Stimulated activated CD8-positive, alpha-beta memory T cell treated with anti-CD3 and anti-CD28 coated beads, Interleukin-15, amount 100 ng/mL, for 1 hour (primary cell): Measurements from ENCODE around the gene SYT2.

Experiments used
- DNase-seq: peaks from one replicate; pipeline ENCODE4 v3.0.0-alpha.2; 2020; ENCODE audit warnings: low read depth

Gene SYT2

DNA sequence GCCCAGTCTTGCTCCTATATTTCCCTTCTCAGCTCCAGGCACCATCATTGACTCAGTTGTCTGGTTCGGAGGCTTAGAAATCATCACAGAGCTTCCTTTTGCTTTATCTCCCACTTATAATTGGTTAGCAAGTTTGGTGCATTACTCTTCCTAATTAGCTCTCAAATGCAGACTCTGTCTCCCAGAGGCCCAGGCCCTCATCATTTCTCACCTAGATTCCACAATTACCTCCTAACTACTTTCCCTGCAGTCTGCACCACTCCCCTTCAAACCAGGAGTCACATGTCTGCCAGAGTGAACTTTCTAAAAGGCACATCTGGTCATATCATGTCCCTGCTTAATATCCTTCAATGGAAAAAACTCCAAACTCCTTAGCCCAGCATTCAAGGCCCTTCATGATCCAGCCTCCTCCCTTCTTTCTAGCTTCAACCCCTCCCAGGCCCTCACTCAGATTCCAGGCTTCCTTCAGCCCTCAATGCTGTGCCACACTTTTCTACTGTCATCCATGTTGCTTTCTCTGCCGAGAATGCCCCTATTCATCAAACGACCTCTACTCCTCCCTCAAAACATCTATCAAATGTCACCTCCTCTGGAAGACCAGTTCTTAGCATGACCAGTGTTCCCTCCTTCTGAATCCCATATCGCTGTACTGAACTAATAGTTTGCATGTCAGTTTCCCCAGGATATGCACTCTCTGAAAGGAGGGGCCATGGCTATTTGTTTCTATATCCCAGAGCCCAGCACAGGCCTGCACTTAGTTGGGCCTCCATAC lies 30.7 kb downstream of the SYT2 start:
- DNase-seq = no peak

DNA sequence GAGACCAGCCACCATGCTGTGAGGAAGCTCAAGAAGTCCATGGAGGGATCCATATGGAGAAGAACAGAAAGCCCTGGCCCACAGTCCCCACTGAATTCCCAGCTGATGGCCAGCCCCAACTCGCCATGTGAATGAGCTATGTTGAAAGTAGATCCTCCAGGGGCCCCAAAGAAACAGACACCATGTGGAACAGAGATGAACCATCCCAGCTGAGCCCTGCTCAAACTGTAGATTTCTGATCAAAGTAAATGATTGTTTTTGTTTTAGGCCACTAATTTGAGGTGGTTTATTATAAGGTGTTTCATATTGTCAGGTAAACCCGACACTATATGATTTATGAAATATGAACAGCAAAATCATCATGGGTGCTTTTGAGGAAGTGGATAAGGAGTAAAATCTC lies 32.8 kb downstream of the SYT2 start:
- DNase-seq = no peak

DNA sequence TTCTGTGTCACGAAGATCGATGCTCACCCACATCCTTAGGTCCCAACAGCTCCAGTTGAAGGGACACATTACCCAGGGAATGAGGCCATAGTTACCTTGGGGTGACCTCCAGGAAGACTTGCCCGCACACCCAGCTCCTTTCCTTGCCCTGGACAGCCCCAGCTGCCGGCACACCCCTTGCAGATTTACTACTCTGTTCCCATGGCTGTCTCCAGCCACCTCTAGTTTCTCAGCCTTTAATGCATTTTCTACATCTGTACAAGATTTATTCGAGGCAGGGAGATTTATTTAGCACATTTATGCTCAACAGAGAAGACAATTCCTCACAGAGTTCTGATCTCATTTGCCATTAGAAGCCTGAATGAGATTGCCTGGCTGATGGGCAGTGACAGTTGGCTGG lies 36.7 kb downstream of the SYT2 start:
- no peak for DNase-seq

DNA sequence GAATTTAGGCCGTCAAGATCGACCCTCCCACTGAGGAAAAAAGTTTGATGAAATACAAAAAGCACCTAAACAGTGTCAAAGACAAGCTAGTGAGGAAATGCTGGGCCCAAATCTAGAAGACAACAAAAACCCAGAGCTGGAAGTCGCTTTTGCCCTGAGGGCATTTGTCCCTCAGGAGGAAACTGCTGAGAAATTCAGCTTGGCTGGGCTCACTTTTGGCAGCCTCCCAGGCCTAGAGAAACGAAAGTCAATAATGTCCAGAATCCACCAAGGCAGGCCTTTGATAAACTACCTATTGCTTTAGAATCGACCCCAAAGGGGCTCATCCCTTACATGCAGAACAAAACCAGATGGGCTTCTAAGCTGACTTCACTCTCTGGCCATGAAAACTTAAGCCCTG lies 38.9 kb downstream of the SYT2 start:
- no peak for DNase-seq

GRCh38 chr1:202665417-202665816 lies 44.8 kb downstream of the SYT2 start:
- no peak for DNase-seq

DNA sequence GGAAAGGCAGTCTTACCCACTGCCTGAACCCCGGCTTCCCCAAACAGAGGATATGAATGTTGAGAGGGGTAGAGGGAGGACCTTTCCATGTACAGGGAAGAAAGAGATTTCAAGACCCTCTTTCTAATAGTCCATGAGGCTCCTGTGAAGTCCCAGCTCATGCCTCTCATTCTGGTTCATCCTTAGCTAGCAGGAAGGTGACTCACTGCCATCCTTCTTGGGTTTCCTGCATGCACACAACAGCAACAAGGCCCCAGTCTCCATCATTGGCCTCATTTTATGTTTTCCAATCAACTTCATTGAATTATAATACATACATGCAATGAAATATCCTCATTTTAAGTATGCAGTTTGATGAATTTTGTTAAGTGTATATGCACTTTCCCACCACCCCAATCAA lies 46.2 kb downstream of the SYT2 start:
- no peak for DNase-seq

DNA sequence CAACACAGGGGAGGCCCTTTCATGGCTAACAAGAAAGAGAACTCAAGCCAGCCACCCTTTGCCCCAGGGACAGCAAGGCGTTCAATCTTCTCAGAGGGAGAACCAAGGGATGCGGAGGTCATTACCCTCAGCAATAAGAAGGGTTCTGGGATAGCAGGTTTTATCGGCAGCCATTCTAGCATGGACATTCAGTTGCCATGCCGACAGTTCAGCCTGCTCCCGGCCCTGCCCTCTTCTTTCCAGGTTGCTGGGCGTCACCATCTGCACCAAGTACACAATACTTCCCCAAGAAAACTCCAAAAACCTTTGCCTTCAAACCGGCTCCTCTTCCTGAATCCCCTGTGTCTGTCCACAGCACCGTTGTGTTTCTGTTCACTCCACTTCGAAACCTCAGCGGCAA lies 47.1 kb downstream of the SYT2 start:
- DNase-seq = no peak

DNA sequence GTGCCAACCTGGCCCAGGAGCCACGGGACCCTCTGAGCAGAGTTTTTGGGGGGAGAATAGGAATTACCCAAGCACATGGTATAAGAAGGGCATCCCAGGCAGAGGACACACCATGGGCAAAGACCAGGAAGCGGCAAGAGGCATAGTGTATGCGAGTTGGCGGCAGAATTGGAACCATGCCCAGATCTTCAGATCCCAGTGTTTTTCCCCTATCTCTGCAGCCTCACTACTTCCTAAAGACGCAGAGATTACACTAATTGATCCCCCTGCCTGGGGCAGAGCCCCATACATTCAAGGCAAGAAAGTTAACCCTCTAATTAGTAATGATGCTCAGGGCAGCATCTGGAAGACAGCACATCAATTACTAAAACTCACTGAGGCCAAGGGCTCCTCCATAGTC lies 48.2 kb downstream of the SYT2 start:
- no peak for DNase-seq

DNA sequence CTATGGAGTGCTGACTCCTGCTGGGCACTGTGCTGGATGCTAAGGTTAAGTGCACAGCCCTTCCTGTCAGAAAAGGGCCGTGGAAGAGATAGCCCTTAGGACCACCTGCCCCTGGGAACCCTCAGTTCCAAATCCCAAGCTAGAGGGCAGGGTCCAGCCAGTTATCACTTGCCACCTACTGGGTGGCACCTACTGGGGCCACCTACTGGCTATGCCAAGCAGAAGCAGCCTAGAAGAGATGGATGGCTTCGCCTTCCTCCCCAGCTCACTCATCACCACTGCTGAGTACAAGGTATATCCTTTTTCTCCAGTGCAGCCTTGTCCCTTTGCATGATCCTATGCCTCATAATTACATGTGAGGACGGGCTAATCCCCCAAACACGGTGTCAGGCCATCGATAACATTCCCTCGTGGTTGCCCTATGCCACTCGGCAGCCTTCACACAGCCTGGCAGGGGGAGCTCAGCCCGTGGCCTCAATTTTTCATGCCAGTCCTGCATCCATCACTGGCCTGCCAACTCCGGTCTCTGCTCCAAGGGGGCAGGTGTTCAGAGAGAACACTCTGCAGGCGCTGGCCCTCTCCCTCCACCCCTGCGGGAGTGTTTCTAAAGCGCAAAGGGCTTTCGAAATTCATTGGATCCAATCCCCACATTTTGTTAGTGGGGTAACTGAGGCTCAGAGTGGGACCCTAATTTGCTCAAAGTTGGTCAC lies 49.0 kb downstream of the SYT2 start:
- DNase-seq = no peak

DNA sequence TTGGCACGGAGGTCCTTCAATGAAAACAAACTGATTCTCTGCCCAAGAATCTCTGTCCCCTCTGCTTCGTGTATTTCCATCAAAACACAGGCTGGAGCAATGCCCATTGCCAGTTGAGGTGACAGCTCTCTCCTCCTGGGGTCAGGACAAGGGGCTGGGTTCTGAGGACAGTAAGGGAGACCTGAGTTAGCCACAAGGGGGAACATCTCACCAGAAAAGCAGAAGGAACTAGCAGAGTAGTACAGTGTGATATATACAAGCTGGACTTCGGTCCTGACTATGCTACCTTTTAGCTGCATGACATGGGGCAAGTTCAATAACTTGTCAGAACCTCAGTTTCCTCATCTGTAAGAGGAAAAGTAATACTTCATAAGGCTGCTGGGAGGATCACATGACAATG lies 50.3 kb downstream of the SYT2 start:
- DNase-seq = no peak

DNA sequence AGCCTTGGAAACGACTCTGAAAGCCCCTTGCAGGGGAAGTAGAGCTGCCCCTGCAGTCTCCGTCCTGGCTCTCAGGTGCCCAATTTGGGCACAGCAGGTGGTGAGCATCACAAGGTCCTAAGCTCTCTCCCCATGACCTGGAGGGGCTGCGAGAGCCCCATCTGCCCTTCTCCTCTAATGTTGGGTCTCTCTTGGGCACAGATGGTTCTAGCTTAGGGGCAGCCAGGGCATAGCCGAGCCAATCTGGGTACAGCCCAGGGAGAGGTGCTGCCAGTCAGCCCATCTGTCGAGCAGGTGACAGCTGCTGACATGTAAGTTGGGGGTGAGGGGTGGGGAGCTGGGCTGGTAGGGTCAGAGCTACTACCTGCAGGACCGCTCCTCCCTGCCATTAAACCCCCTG lies 50.7 kb downstream of the SYT2 start:
- DNase-seq = no peak

DNA sequence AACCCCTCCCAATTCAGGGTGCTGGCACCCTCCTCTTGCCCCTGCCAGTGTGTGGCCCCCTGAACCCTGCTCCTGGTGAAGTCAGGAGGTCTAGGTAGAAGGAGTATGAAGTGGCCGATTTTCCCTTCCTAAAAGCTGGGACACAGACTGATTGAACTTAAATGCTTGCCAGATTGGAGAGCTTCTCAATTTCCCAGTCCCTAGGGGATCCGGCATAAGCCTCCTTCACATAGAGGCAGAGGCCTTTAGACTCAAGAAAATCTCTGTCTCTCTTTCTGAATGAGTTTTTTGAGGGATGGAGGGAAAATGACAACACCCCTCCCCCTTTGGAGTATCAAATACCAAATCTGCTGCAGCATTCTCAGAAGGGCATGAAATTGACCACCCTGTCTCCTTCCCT lies 51.5 kb downstream of the SYT2 start:
- no peak for DNase-seq

DNA sequence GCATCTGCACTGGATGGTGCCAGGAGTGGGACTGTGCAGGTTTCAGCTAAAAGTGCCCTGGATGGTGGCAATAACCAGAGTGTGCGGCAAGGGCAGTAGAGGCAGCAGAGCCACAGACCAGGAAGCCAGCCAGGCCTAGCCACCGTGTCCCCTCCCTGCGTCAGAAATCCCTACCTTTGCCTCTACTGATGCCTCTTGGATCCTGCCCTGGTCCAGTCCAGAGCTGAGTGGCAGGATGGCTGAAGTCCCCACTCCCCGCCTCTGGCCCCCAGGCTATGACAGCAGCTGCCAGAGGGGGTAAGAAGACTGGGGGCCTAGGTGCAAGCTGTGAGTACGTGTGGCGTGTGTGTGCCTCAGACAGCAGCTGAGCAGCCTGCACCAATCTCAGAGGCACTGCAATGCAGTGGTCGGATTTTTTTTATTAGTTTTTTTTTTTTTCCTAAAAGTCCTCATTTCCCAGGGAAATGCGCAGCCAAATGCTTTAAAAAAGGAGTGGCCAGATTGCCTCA lies 51.9 kb downstream of the SYT2 start:
- no peak for DNase-seq

DNA sequence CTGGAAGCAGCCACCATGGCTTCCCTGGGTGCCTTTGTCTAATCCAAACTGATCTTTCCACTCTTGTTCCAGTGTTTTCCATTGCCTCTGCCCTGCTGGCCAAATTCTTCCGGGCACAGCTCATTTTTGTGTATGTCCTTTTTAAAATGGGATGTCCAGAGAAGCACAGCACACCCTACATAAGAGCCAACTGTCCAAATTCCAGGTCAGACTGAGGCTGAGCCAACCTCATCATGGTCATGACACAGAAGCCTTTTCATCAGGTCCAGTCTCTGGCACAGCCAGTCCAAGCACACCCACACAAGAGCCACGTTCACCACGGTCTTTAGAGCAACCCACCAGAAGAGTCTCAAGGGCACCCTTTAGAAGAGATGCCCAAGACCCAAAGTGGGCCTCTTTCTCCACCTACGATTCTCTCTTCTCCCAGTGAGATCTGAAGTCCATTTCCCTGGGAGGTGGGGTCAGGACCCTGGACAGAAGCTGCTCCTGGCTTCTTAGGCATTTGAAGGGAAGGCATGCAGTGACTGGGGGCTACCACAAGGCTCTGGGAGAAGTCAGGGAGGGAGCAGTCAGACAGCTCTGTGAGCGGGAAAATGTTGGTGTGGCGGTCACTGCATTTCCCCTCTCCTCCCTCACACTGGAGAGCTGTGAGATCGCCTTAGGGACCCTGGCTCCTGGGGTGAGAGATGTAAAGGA lies 53.2 kb downstream of the SYT2 start:
- no peak for DNase-seq

DNA sequence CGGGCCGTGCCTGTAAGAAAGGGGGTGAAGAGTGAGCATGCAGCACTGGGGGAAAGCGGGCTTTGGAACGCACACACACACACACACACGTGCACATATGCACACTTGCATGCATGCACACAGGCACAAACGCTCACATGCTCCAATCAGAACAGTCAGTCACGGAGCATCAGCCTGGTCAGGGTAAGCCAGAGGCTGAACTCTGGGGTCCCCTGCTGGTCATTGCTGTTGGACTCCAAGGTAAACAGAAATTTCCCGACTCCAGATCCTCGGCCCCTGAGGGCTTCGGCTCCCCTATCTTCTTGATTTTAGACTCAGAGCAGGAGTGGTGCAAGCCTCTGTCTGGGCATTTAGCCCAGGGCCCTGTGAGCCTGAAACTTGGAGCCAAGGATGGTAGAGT lies 54.2 kb downstream of the SYT2 start:
- no peak for DNase-seq

GRCh38 chr1:202654079-202654478 lies 56.2 kb downstream of the SYT2 start:
- no peak for DNase-seq

DNA sequence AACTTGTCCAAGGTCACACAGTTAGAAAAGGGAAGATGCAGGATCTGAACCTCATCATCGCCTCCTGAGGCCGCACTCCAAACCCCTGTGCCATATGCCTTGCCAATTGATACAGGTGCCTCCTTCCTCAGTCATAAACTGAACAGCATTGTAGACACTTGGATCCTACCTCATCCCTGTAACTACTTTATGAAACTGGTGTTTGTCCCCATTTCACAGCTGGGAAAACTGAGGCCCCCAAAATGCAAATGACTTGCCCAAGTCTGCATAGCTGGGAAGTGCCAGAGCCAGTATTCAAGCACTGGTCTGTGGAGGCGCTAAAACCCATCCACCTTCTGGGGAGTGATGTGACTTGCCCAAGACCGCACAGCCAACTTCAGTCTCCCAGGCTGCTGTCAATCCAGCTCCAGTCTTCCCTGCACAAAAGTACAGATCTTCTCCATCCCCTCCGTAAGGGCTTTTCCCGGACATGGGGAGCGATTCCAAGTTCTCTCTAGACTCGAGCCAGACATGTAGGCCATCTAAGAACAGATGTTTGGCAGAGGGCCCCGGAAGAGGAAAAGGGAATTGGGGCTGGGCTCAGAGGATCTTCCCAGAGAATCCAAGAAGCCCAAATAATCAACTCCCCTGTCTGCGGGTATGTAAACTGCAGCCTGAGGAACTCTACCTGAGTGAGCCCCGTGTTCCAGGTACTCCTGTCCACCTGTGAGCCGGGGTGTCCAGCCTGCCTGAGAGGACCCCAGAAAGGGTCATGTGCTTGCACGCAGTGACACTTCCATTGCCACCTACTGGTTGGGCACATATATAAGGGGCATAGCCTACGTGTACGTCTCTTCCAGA lies 60.5 kb downstream of the SYT2 start:
- no peak for DNase-seq

DNA sequence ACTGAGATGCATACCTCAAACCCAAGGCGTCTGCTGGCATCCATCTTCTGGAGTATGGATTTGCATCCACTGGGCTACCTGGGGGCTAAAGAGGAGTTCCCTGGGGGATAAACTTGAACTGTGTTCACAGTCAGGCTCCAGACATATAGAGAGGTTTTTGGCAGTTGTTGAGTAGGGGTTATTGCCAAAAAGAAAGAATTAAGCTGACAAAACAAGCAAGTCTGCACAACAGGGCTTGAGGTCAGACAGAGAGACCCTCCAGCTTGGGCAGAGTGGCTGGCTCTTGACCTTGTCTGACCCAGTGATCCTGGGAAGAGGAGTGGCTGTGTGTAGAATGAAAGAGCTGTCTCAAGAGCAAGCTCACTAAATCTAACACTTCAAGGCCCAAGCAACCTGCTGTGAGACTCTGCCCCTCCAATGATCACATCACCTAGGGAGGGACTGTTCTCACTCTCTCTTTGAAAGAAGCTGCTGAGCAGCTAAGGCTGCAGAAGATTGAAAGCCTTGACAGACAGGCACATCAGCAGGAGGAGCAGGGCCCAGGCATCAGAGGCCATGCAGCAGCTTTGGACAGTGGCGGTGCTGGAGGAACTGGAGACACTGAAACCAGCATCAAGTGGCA lies 61.5 kb downstream of the SYT2 start:
- DNase-seq = no peak

DNA sequence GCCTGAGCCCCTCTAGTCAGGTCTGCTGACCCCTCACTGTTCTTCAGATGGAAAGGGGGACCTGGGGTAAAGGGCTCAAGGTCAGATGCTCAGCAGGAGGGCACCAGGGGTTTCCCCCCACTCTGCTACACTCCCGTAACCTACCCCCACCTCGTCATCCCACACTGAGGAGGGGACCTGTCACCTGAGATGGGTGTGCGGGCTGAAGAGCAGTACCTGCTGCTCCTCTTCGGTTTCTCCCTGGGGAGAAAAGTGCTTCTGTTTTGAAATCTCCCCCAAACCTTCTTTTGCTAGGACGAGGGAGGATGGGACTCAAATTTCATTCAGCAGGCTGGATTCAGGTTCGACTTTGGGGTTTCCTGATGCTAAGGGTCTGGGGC lies 65.2 kb downstream of the SYT2 start:
- no peak for DNase-seq

DNA sequence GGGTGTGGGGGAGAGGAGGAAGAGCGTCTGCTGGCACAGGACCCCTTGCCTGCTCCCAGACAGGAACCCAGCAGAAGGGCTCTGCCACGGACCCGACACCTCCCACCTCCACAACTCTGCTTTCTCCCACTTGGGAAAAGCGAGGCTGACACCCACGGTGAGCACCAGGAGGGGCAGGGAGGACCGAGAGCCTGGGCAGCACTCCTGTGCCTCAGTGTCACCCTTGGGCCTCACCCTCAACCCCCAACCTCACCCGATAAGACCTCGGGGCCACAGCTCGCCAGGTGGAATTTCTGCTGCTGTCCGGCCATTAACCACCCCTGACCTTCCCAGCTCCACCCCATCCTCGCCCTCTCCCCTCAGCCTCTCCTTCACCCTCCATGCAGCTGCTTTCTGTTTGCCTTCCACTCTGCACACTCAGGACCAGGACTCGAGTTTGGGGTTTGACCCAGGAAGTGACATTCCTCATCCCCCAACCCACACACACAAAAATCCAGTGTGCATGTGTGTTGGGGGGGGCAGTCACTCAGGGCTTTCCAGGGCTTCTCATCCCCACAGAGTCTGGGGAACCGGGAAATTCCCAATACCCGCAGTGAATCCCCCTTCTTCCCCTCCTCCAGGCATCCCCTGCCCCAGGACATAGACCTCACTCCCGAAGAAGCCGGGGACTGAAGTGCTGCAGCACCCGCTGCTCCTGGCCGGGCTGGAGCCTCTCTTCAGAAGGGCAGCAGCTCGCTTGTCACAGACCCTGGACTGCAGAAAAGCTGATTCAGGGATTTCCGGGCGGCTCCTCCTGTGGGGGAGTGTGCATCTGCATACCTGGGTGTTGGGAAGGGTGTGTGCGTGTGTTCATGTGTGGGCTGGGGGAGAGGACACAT lies 65.8 kb downstream of the SYT2 start:
- no peak for DNase-seq
